GM06990 (cell line): ENCODE data around the gene CYP51A1.

Experiments
- DNase-seq: peaks from one replicate; pipeline ENCODE4 v3.0.0-alpha.2; 2011; ENCODE audit not compliant: insufficient read length; ENCODE audit errors: extremely low read depth
- H3K27me3 ChIP-seq: replicated peaks from 2 replicates; pipeline ENCODE4 v1.6.0; 2011; ENCODE audit warnings: low read length; ENCODE audit not compliant: control insufficient read depth, insufficient read depth
- H3K36me3 ChIP-seq: 2 replicates; pipeline ENCODE4 v1.5.1; 2011; ENCODE audit warnings: low read length; ENCODE audit not compliant: control insufficient read depth, insufficient read depth
- H3K4me3 ChIP-seq: replicated peaks from 2 replicates; pipeline ENCODE4 v1.5.1; 2011; ENCODE audit warnings: low read depth, mild to moderate bottlenecking, control low read depth, low read length
- CTCF ChIP-seq: IDR thresholded peaks from 2 replicates; pipeline ENCODE4 v1.5.1; 2011; ENCODE audit warnings: low read length, control low read depth, mild to moderate bottlenecking, inconsistent platforms; ENCODE audit not compliant: insufficient read depth, poor library complexity, severe bottlenecking

Gene CYP51A1

GRCh38 chr7:92072121-92072520, 62.2 kb downstream of the CYP51A1 start:
- Histone ChIP-seq H3K27me3 (no peaks in the 10 kb centered on the region), H3K36me3 (no peaks in the 10 kb centered on the region), H3K4me3 (no peak overlapping the region)
- DNase-seq, result no peak
- TF ChIP-seq CTCF, result no peak

- TF ChIP-seq CTCF, result no peak
- Histone ChIP-seq H3K27me3 (no peaks in the 10 kb centered on the region), H3K36me3 (no peaks in the 10 kb centered on the region), H3K4me3 (no peak overlapping the region)
- DNase-seq, result no peak
These were observed 63.2 kb downstream of the CYP51A1 start for GRCh38 chr7:92071032-92071431.

GRCh38 chr7:92064438-92065029, 69.7 kb downstream of the CYP51A1 start:
- H3K27me3 ChIP-seq, result no peaks in the 10 kb centered on the region
- no peak for TF ChIP-seq CTCF
- DNase-seq, result no peak
- H3K36me3 ChIP-seq, result no peaks in the 10 kb centered on the region
- H3K4me3 ChIP-seq, result no peak overlapping the region
